ENCODE measurements around the gene MUC5B.

GRCh38 chr11:1285876-1286275 lies 63.0 kb downstream of the MUC5B start:
- TF ChIP-seq TP53 (CRISPR knock-in tag; conservative IDR thresholded peaks at IDR 0.05) = no peak
- TF ChIP-seq CTCF (CRISPR knock-in tag; IDR thresholded peaks at IDR 0.05) = no peak
- TF ChIP-seq ZNF280D (CRISPR knock-in tag; IDR thresholded peaks at IDR 0.05) = no peak
- no peak for TF ChIP-seq NFE2L2 (IDR thresholded peaks at IDR 0.05; ENCODE audit: low read length)
- no peak for TF ChIP-seq PAX8 (CRISPR knock-in tag; IDR thresholded peaks at IDR 0.05; ENCODE audit: borderline replicate concordance)
- no peak for TF ChIP-seq ZNF431 (CRISPR knock-in tag; IDR thresholded peaks at IDR 0.05; ENCODE audit: borderline replicate concordance, low read depth)
- TF ChIP-seq IRX3 (CRISPR knock-in tag; IDR thresholded peaks at IDR 0.05; ENCODE audit: borderline replicate concordance, low read depth) = no peak
- no peak for TF ChIP-seq MXI1 (IDR thresholded peaks at IDR 0.05; ENCODE audit: borderline replicate concordance, low read depth, low read length)
- TF ChIP-seq IRF1 (CRISPR knock-in tag; IDR thresholded peaks at IDR 0.05; ENCODE audit: low read depth) = no peak
- TF ChIP-seq NR3C1 (CRISPR knock-in tag; IDR thresholded peaks at IDR 0.05) = no peak
- TF ChIP-seq ZNF746 (CRISPR knock-in tag; IDR thresholded peaks at IDR 0.05) = no peak

Measured in HepG2 (cell line).